CD4-positive, alpha-beta T cell treated with Interferon gamma for 1 hour (primary cell): ENCODE results near the gene ZBTB34.

Source experiments
- DNase-seq: peaks from one replicate; pipeline ENCODE4 v3.0.0-alpha.2; 2020

ZBTB34 gene

GRCh38 chr9:126932871-126933321, 72.5 kb downstream of the ZBTB34 start:
- DNase-seq: no peak

- no peak for DNase-seq
Observed at GRCh38 chr9:126933334-126933980, 73.0 kb downstream of the ZBTB34 start.

- no peak for DNase-seq
Observed at GRCh38 chr9:126934441-126934840, 74.0 kb downstream of the ZBTB34 start.
